ENCODE results near the gene DIO3.

- TF ChIP-seq TCF7L2 (IDR thresholded peaks at IDR 0.05; ENCODE audit: low read depth, low read length) (no peak), CTCF (IDR thresholded peaks at IDR 0.05) (no peak), REST (IDR thresholded peaks at IDR 0.05; ENCODE audit: insufficient read depth in 1 of 2, low read depth in 2 of 2, low read length in 1 of 2) (no peak)
Observed at GRCh38 chr14:101563654-101564443, 2.6 kb downstream of the DIO3 start.
